ENCODE results near the gene MEPCE.
A peak's percentile ranks its signal among the peaks of the same experiment; 100 is the strongest.

The MEPCE gene

GRCh38 chr7:100478958-100479660 is 49.5 kb downstream of the MEPCE start, which contains the start of gene TSC22D4:
TSS of gene TSC22D4 (minus strand) at chr7:100479214. CDS start at chr7:100478038, 1,176 bp downstream.
- H3K36me3 ChIP-seq: no peaks in the 10 kb centered on the region
- no peaks in the 10 kb centered on the region for H3K27me3 ChIP-seq (ENCODE audit: insufficient read depth, low read depth, severe bottlenecking)
- H3K4me3 ChIP-seq (ENCODE audit: low read depth, low read length): peak within 1 kb of the TSS; percentile 62
- TF ChIP-seq CTCF (IDR thresholded peaks at IDR 0.05; ENCODE audit: low read depth, low read length): no peak
- H3K9me3 ChIP-seq (ENCODE audit: severe bottlenecking): no peaks in the 10 kb centered on the region
- DNase-seq: peak; percentile 92
- H3K27ac ChIP-seq: peak within 1 kb of the TSS; percentile 64

DNA sequence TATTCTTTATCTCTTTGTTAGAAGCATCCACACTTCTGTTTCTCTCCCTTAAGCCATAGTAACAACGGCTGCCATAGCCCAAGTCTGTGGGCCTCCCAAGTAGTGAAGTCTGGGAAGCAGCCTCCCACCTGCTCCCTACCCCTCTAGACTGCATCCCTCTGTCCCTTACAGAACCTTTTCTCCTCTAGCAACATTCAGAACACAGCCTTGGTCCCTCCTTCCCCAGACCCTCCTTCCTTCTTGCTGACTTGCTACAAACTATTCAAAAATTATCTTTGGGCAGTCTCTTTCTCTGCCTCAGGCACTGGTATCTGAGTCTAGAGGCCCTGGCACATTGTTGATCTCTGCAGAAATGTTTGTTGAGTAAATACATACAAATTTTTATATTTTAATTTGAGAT is 51.8 kb downstream of the MEPCE start:
- Histone ChIP-seq H3K27me3 (ENCODE audit: insufficient read depth, low read depth, severe bottlenecking) (no peaks in the 10 kb centered on the region), H3K4me3 (ENCODE audit: low read depth, low read length) (no peak overlapping the region), H3K36me3 (no peaks in the 10 kb centered on the region), H3K9me3 (ENCODE audit: severe bottlenecking) (no peaks in the 10 kb centered on the region), H3K27ac (no peak overlapping the region)
- no peak for DNase-seq
- no peak for TF ChIP-seq CTCF (IDR thresholded peaks at IDR 0.05; ENCODE audit: low read depth, low read length)

- H3K27ac ChIP-seq: no peak overlapping the region
- no peak for DNase-seq
- no peaks in the 10 kb centered on the region for H3K36me3 ChIP-seq
- H3K4me3 ChIP-seq (ENCODE audit: low read depth, low read length): peak overlapping the region; percentile 62
- no peaks in the 10 kb centered on the region for H3K27me3 ChIP-seq (ENCODE audit: insufficient read depth, low read depth, severe bottlenecking)
- no peak for TF ChIP-seq CTCF (IDR thresholded peaks at IDR 0.05; ENCODE audit: low read depth, low read length)
- no peaks in the 10 kb centered on the region for H3K9me3 ChIP-seq (ENCODE audit: severe bottlenecking)
Measured at GRCh38 chr7:100482728-100483089, 53.1 kb downstream of the MEPCE start.

GRCh38 chr7:100483090-100483721 is 53.6 kb downstream of the MEPCE start:
- peak; percentile 85 for TF ChIP-seq CTCF (IDR thresholded peaks at IDR 0.05; ENCODE audit: low read depth, low read length)
- Histone ChIP-seq H3K4me3 (ENCODE audit: low read depth, low read length) (peak overlapping the region; percentile 62), H3K9me3 (ENCODE audit: severe bottlenecking) (no peaks in the 10 kb centered on the region), H3K36me3 (no peaks in the 10 kb centered on the region), H3K27me3 (ENCODE audit: insufficient read depth, low read depth, severe bottlenecking) (no peaks in the 10 kb centered on the region), H3K27ac (no peak overlapping the region)
- DNase-seq: peak; percentile 74

Data from WERI-Rb-1 (cell line).